GOT3 (cell line): ENCODE measurements around the gene DGUOK.
"Not testable (repeated sequence)": the region's sequence is repeated elsewhere in the genome, so short reads cannot be mapped to it uniquely, and the experiment has no call there.

Experiments used
- DNase-seq: peaks from one replicate; lab custom pipeline; 2025; ENCODE audit warnings: mixed read lengths; lab: John Stamatoyannopoulos, UW

DGUOK gene

GRCh38 chr2:73901143-73901542, 25.5 kb upstream of the DGUOK start:
- no peak for DNase-seq

- DNase-seq: no peak
These were observed 24.4 kb upstream of the DGUOK start for GRCh38 chr2:73902284-73902683.

- no peak for DNase-seq
These were observed 23.4 kb upstream of the DGUOK start for GRCh38 chr2:73903313-73903712.

GRCh38 chr2:73903949-73904613, 22.6 kb upstream of the DGUOK start:
- DNase-seq: not testable (repeated sequence)

- DNase-seq: no peak
These were observed 21.7 kb upstream of the DGUOK start for GRCh38 chr2:73904952-73905351.

GRCh38 chr2:73906847-73907505, 19.7 kb upstream of the DGUOK start:
- no peak for DNase-seq

- no peak for DNase-seq
These were observed 18.7 kb upstream of the DGUOK start for GRCh38 chr2:73907840-73908452.

GRCh38 chr2:73908689-73909652, 17.7 kb upstream of the DGUOK start:
- no peak for DNase-seq

- DNase-seq: no peak
These were observed 15.7 kb upstream of the DGUOK start for GRCh38 chr2:73910873-73911547.

GRCh38 chr2:73911548-73912208, 15.0 kb upstream of the DGUOK start:
- DNase-seq: no peak

GRCh38 chr2:73913414-73914054, 13.1 kb upstream of the DGUOK start:
- DNase-seq: no peak

- DNase-seq: no peak
These were observed 12.0 kb upstream of the DGUOK start for GRCh38 chr2:73914667-73915066.

GRCh38 chr2:73915437-73915993, 11.2 kb upstream of the DGUOK start:
- DNase-seq: no peak

GRCh38 chr2:73916666-73917065, 10.0 kb upstream of the DGUOK start:
- DNase-seq: no peak

GRCh38 chr2:73917296-73917695, 9.4 kb upstream of the DGUOK start:
- no peak for DNase-seq

- DNase-seq: no peak
These were observed 8.9 kb upstream of the DGUOK start for GRCh38 chr2:73917696-73918207.

- no peak for DNase-seq
These were observed 7.8 kb upstream of the DGUOK start for GRCh38 chr2:73918856-73919255.

GRCh38 chr2:73919596-73920228, 7.0 kb upstream of the DGUOK start:
- DNase-seq: no peak
